Kidney tubule cell (primary cell): Measurements from ENCODE around the gene RPP40.
"Not testable (repeated sequence)": the region's sequence is repeated elsewhere in the genome, so short reads cannot be mapped to it uniquely, and the experiment has no call there.

Experiments used
- DNase-seq: peaks from one replicate; pipeline ENCODE4 v3.0.0-alpha.2; 2018; ENCODE audit warnings: low spot score

RPP40 gene

DNA sequence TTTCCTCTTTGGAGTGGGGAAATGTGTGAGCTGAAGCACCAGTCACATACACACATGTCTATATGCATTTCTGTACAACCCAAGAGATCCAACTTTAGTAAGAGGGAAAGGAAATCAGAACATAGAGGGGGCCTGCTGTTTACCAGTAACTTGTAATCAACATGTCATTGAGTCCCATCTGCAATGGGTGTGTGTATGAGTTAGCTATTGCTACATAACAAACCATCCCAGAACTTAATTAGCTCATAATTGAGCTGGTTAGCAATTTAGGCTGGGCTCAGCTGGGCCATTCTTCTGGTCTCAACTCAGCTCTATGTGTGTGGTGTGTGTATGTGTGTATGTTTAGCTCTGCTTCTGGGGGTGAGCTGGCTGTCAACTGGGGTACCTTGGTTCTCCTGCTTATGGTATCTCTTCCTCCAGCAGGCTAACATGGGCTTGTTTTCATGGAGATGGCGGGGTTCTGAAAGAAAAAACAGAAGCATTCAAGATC is 10.3 kb upstream of the RPP40 start:
- no peak for DNase-seq

DNA sequence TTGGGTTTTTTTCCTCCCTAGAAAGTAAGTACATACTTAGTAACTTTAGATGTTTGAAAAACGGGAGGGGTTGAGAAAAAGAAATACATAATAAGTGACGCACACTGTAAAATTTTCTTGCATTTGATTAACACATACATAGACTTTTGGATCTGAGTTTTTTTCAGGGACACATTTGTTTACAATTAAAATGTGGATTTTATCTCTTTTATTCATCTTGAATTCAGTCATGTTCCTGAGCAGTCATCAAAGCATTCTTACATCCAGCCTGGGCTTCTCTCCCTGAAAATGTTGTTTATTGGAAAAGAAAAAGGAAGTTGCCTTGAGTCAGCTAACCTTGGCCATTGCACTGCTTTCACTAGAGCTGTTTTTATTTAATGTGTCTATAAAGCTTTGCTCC is 8.7 kb upstream of the RPP40 start:
- DNase-seq, result no peak

DNA sequence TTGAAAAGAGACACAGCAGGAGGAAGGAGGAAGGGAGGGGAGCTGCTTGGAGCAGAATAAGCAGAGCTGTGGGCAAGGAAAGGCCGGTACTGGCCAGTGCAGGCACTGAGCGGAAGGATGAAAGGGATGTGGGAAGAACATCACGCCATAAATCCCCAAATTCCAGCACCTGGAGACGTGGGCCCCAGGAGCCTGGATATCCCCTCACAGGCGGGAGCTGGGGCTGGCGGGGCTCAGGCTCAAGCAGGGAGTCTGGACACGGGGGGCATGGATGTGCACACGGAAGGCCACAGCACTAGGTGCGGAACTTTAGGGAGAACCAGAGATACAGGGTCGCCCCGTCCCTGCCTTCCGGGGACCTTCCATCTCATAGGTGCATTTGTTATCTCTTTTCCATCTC is 7.5 kb upstream of the RPP40 start:
- no peak for DNase-seq

GRCh38 chr6:5007531-5007930 is 3.7 kb upstream of the RPP40 start:
- no peak for DNase-seq

- DNase-seq, result no peak
Measured at GRCh38 chr6:5006222-5006621, 2.4 kb upstream of the RPP40 start.

DNA sequence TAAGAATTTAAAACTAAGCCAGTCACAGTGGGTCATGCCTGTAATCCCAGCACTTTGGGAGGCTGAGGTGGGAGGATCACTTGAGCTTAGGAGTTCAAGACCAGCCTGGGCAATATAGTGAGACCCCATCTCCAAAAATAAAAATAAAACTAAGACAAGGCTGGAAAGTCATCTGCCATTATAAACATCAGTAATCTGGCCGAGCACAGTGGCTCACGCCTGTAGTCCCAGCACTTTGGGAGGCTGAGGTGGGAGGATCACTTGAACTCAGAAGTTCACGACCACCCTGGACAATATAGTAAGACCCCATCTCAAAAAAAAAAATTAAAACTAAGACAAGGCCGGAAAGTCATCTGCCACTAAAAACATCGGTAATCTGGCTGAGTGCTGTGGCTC is 1.2 kb upstream of the RPP40 start:
- DNase-seq, result not testable (repeated sequence)

- no peak for DNase-seq
Measured at GRCh38 chr6:5004373-5005037, 668 bp upstream of the RPP40 start.

GRCh38 chr6:4999586-4999985 is 4.3 kb downstream of the RPP40 start:
- DNase-seq, result no peak

- no peak for DNase-seq
Measured at GRCh38 chr6:4997862-4998261, 6.0 kb downstream of the RPP40 start.

DNA sequence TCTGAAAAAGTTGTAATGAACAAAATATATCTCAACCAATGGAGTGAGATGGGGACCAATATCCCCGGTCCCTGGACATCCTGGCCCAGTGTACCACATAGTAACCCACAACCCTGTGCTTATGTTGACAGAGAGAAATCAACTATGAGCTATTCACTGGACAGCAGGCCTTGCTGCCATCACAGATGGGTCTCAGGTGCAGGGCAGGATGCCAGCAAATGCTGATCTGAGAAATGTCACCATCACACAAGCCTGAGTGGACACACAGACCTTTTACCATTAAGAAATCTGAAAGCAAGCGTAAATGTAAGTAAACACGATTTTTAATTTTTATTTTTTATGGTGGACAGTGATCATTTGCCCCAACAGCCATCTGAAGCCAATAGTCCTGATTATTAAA is 9.1 kb downstream of the RPP40 start:
- no peak for DNase-seq

DNA sequence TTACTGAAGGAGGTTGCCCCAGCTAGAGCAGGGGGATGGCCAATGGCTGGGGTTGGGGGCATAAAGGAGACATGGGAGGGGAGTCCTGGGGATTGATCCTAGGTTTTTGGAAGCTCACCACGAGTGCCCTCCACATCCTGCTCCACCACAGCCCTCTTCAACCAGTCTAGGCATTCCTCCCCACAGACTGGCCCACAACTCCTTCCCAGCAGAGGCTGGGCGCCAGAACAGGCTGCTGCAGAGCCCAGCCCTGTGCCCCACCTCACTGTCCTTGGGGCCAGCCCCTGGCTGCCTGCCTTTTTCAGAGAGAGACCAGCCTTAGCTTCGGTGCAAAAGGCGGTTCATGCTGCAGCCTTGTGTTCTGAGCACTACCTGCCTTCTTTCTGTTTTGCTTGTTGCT is 16.4 kb downstream of the RPP40 start:
- no peak for DNase-seq

DNA sequence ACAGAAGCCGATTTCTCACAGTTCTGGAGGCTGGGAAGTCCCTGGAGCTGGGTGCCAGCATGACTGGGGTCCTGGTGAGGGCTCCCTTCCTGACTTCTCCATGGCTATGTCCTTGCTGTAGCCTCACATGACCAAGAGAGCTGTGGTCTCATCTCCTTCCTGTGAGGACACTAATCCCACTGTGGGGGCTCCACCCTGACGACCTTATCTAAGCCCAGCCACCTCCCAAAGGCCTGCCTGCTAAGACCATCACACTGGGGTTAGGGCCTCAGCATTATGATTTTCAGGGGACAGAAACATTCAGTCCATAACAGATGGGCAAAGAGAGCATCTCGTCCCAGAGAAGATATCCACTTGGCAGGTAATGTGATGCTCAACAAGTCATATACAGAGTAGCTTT is 16.8 kb downstream of the RPP40 start:
- no peak for DNase-seq

DNA sequence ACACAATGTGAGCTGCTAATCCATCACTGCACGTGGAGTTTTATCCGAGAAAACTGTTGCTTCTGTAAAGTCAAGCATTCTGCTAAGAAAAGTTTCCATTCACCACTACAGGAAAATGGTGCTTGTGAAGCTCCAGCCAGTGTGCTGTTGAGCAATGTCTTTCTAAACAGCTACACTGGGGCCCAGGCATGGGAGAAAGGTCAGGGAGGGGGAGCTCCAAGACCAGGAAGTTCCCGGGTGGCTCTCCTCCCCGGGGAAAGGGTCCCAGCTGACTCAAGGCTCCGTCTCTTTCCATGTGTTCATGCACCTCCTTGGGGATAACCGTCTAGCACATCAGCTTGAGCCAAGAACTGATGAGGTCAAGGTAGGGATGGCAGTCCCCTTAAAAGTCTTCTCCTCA is 20.5 kb downstream of the RPP40 start:
- DNase-seq, result no peak

- DNase-seq, result no peak
Measured at GRCh38 chr6:4981761-4982160, 22.1 kb downstream of the RPP40 start.

DNA sequence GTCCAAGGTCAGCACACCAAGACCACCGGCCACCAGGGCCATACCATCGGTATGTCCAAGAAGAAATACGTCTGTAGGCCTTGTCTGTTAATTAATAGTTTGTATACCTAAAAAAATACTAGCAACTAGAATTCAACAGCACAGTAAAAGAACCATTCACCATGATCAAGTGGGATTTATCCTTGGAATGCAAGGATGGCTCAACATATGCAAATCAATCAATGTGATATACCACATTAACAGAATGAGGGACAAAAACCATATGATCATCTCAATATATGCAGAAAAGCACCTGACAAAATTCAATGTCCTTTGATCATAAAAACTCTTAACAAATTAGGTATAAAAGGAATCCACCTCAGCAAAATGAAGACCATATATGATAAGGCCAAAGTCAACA is 24.4 kb downstream of the RPP40 start:
- DNase-seq, result no peak

DNA sequence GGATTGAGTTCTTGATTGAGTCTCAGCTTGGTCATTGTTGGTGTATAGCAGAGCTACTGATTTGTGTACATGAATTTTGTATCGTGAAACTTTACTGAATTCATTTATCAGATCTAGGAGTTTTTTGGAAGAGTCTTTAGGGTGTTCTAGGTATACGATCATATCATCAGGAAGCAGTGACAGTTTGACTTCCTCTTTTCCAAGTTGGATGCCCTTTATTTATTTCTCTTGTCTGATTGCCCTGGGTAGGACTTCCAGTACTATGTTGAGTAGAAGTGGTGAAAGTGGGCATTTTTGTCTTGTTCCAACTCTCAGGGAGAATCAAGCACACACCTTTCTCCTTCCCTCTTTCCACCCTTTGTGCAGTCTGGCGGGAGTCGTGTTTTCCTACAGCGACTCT is 26.4 kb downstream of the RPP40 start:
- DNase-seq, result no peak

- DNase-seq, result no peak
Measured at GRCh38 chr6:4975506-4975905, 28.3 kb downstream of the RPP40 start.

DNA sequence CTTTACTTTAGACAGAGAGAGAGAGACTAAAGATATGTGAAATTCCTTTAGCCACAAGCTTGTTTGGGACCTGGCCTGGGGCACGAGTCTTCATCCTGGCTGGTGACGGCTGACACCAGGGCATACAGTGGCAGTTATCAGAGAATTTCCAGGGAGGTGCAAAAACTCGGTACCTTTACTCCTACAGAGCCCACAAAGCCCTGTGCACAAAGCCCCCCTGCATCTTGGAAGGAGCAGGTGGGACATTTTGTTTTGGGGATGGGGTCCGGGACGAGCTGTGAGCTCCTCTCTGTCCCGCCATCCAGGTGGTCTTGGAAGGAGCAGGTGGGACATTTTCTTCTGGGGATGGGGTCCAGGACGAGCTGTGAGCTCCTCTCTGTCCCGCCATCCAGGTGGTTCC is 28.9 kb downstream of the RPP40 start:
- no peak for DNase-seq

DNA sequence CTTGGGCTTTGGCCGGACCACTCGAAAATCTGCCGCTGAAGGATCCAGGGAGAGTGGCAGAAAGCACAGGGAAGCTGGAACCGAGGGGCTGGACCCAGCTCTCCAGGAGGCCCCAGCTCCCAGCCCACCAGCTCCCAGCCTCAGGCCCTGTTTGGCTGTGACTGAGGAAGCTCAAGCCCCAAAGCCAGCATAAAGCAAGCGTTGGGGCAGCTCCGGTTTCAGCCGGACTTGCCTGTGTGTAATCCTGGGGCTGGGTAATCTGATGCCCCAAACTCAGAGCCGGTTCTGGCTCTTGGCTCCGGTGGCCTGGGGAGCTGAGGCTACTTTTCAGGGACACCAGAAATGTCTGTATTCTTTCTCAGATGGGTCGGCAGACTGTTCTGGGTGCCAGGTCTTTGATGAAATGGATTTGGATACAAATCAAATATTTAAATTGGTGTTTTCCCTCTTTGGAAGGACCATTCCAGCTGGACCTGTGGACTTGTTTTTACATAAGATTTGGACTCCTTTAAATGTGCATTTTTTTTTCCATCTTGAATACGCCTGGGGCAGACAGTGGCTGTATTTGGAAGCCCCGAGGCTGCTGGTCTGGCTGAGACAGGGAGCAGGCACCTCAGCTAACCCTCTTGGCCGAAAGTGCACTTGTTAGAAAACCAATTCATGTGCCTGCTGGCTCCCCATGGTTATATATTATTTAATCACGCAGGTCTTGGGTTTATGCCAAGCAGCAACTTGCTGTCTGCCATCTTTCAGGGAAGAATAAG is 29.7 kb downstream of the RPP40 start:
- DNase-seq, result peak; percentile 4

DNA sequence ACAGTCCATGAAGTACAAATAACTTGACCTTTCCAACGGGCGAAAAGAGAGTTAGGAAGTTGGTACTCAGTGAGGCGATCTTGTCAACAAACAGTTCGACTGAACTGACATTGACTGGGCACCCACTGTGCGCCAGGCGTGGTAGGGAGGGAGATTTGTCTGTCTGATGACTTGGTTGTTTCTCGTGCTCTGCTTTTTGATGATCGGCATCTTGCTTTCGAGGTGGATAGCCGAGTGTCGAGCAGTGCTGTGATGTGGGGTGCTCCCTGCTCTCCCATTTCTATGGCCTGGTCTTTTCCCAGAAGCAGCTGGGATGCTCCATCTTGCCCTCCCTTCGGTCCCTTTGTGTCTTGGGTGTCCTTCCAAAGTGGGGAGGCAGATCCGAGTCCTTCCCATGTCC is 30.4 kb downstream of the RPP40 start:
- no peak for DNase-seq

DNA sequence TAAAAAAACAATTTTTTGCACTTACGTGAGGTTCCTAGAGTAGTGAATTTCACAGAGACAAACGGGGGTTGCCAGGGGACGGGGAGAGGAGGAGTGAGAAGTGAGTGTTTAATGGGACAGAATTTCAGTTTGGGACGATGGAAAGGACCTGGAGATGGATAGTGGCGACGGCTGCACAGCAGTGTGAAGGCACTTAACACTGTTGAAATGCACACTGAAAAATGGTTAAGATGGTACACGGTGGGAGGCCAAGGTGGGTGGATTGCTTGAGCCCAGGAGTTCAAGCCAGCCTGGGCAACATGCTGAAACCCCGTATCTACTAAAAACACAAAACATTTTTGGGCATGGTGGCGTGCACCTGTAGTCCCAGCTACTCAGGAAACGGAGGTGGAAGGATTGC is 31.4 kb downstream of the RPP40 start:
- DNase-seq, result no peak

GRCh38 chr6:4971851-4972250 is 32.0 kb downstream of the RPP40 start:
- DNase-seq, result no peak

DNA sequence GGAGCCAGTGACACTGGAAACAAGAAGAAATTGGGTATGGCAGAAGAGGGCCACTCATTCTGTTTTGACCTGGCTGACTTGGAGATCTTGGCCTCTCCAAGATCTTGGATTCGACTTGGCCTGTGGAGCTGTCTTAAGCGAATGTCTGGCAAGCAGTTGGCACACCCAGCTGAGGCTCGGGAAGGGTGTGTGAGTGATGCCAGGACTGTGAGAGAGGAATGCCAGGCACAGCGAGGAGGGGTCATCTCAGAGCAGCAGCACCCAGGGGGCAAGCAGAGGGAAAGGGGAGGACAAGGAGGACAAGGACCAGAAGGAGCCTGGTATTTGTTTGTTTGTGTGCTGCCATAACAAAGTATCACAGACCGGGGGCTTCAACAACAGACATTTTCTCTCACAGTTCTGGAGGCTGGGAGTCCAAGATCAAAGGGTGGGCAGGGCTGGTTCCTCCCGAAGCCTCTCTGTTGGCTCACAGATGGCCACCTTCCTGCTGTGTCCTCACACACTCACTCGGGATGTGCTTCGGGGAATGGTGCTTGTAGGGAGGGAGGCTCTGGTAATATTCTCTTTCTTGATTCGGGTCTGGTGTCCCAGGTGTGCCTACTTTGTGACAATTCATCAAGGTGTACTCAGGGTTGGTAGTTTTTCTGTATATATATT is 33.0 kb downstream of the RPP40 start:
- DNase-seq, result no peak
